Transverse colon (tissue), 4 donors: Measurements from ENCODE around the gene BMP7. TPM values are rescaled to one million over a fixed set of nuclear protein-coding genes. Genes with fewer than 3 reads are reported as not detected.

Experiments used
- DNase-seq: peaks from one replicate; pipeline ENCODE4 v3.0.0-alpha.2; 2019
- H3K27ac ChIP-seq, 4 donors: fragments of 200-600 bp; sonication (generic); 2 replicates each; pipeline ENCODE4 v1.5.1; 2016 to 2018; ENCODE audit warnings: inconsistent platforms in 4 of 4
- H3K27me3 ChIP-seq: fragments of 200-600 bp; sonication (generic); 2 replicates; pipeline ENCODE4 v1.5.1; 2017; ENCODE audit warnings: inconsistent platforms
- H3K36me3 ChIP-seq, 4 donors: fragments of 200-600 bp; sonication (generic); 2 replicates each; pipeline ENCODE4 v1.5.1; 2017 to 2019; ENCODE audit warnings: inconsistent platforms in 4 of 4
- H3K4me1 ChIP-seq, 4 donors: fragments of 200-600 bp; sonication (generic); 2 replicates each; pipeline ENCODE4 v1.5.1; 2017 to 2020; ENCODE audit warnings: inconsistent platforms in 4 of 4
- H3K4me3 ChIP-seq, 4 donors: fragments of 200-600 bp; sonication (generic); 1 replicate in 1 of 4; 2 replicates in 3 of 4; pipeline versions ENCODE4 v1.5.1 to v1.6.1; 2017 to 2019; ENCODE audit warnings: inconsistent platforms in 4 of 4
- H3K9me3 ChIP-seq, 2 donors: fragments of 200-600 bp; sonication (generic); 2 replicates each; pipeline ENCODE4 v1.5.1; 2017 to 2019; ENCODE audit warnings: inconsistent platforms in 2 of 2
- CTCF ChIP-seq, 5 experiments: fragments of 200-600 bp in 3 of 5; fragments of 450-650 bp in 2 of 5; sonication (generic) in 3 of 5; IDR thresholded peaks; 1 replicate in 2 of 5; 2 replicates in 3 of 5; pipeline ENCODE4 v1.5.1; 2016 to 2017; ENCODE audit warnings: antibody characterized with exemption in 5 of 5, inconsistent platforms in 3 of 5, mild to moderate bottlenecking in 2 of 5, moderate library complexity in 1 of 5
- EP300 ChIP-seq: sonication (generic); formaldehyde crosslinking; IDR thresholded peaks from one replicate; pipeline ENCODE4 v1.6.1; 2017; ENCODE audit warnings: antibody characterized with exemption, low read depth
- POLR2A ChIP-seq: fragments of 450-650 bp; IDR thresholded peaks from one replicate; pipeline ENCODE4 v1.6.1; 2016; ENCODE audit warnings: antibody characterized with exemption, mild to moderate bottlenecking, moderate library complexity
- POLR2AphosphoS5 ChIP-seq, 3 donors: sonication (generic); formaldehyde crosslinking; IDR thresholded peaks; one replicate each; pipeline ENCODE4 v1.6.1; 2016; ENCODE audit warnings: antibody characterized with exemption in 3 of 3
- WGBS, 2 donors: methylation state at CpG; one replicate each; pipeline ENCODE4 v1.1.5; 2018; ENCODE audit warnings: low coverage in 1 of 2; 5-methylcytosine and 5-hydroxymethylcytosine counted together
- in situ Hi-C, 4 donors: fragments of 200-750 bp; cut with MboI; loops; one replicate each; pipeline versions ENCODE4 v1.15.0 to v1.15.1; 2017; ENCODE audit warnings: low sequenced_read_pairs in 3 of 4, low pct_ligation_motif_present in 1 of 4, low pct_unique_long_range_greater_than_20kb in 1 of 4
- intact Hi-C: fragments of 100-400 bp; cut with DNase I; formaldehyde crosslinking; loops from one replicate; pipeline ENCODE4 v1.15.1; 2023; ENCODE audit warnings: low total_unique reads
- total RNA-seq, 4 donors: library from RNA; depleted of rRNA; stranded (reverse); fragments of >200 nt; gene quantifications; one replicate each; pipeline ENCODE4 v1.1.0, GENCODE V29; 2016

The BMP7 gene
- total RNA-seq, 4 donors from 2014 or later, result 1.4 to 2.2 (median 1.5) TPM; not detected in 1

GRCh38 chr20:57263801-57264792, 2.3 kb downstream of the BMP7 start:
- WGBS, 2 donors, result 23 to 44% methylated on average over 11 to 49 of the region's 54 CpGs
- H3K27me3 ChIP-seq, result peaks cover 98% of the 10 kb centered on the region

GRCh38 chr20:57262784-57263609, 3.4 kb downstream of the BMP7 start:
- WGBS, 2 donors, result 63 to 73% methylated on average over 5 to 10 of the region's 10 CpGs
- DNase-seq, result no peak
- Histone ChIP-seq H3K27me3 (peaks cover 99% of the 10 kb centered on the region), H3K27ac (no peak overlapping the region), H3K4me3 (no peak overlapping the region), H3K36me3 (no peaks in the 10 kb centered on the region), H3K4me1 (peaks cover 0 to 19% (median 13%) of the 10 kb centered on the region in 4 donors), H3K9me3 (no peaks in the 10 kb centered on the region)
- intact Hi-C loops, result no loop called here
- TF ChIP-seq EP300 (no peak), CTCF (IDR thresholded peaks at IDR 0.05) (no peak), POLR2AphosphoS5 (IDR thresholded peaks at IDR 0.05) (no peak), POLR2A (no peak)
- in situ Hi-C loops, result no loop called here

More at GRCh38 chr20:57263801-57264792, 2.3 kb downstream of the BMP7 start:
- Histone ChIP-seq H3K36me3 (no peaks in the 10 kb centered on the region), H3K9me3 (no peaks in the 10 kb centered on the region), H3K4me3 (no peak overlapping the region), H3K27ac (no peak overlapping the region), H3K4me1 (peaks cover 0 to 19% (median 13%) of the 10 kb centered on the region in 4 donors)
- TF ChIP-seq POLR2AphosphoS5 (IDR thresholded peaks at IDR 0.05) (no peak), CTCF (IDR thresholded peaks at IDR 0.05) (no peak), EP300 (no peak), POLR2A (no peak)
- intact Hi-C loops, result no loop called here
- in situ Hi-C loops, result no loop called here
- no peak for DNase-seq

GRCh38 chr20:57262301-57262700, 4.1 kb downstream of the BMP7 start:
- H3K27me3 ChIP-seq, result peaks cover 99% of the 10 kb centered on the region
- in situ Hi-C loops (no loop called here), intact Hi-C loops (no loop called here)
- H3K4me3 ChIP-seq, result no peak overlapping the region
- no peak for DNase-seq
- H3K4me1 ChIP-seq, result peaks cover 0 to 19% (median 13%) of the 10 kb centered on the region in 4 donors
- WGBS, 2 donors, result 81 to 100% methylated on average over 6 to 10 of the region's 10 CpGs
- H3K9me3 ChIP-seq, result no peaks in the 10 kb centered on the region
- H3K36me3 ChIP-seq, result no peaks in the 10 kb centered on the region
- TF ChIP-seq POLR2A (no peak), CTCF (IDR thresholded peaks at IDR 0.05) (no peak), POLR2AphosphoS5 (IDR thresholded peaks at IDR 0.05) (no peak), EP300 (no peak)
- H3K27ac ChIP-seq, result no peak overlapping the region
